HCT116 (cell line): Measurements from ENCODE around the gene HAGH. TPM values are rescaled to one million over a fixed set of nuclear protein-coding genes. Genes with fewer than 3 reads are reported as not detected.

Experiments used
- ATAC-seq: fragments of 200-7000 bp; cut with Tn5 transposase; 2 replicates; pipeline ENCODE4 v1.9.1; 2020; ENCODE audit warnings: mild to moderate bottlenecking, moderate library complexity
- BruUV-seq: library from RNA; stranded (reverse); fragments of 400-500 nt; replicated peaks from 2 replicates; lab custom pipeline; 2021; lab: Mats Ljungman, UMichigan
- CTCF ChIA-PET: fragments of 300-600 bp; sonication (Branson Sonifier 250); formaldehyde crosslinking; loops from one replicate; lab custom pipeline; 2021; ENCODE audit warnings: antibody characterized with exemption; lab: Charles Lee
- POLR2A ChIA-PET: fragments of 300-600, 350-600 bp; sonication (Branson Sonifier 250); formaldehyde crosslinking; loops from one replicate; lab custom pipeline; 2021; ENCODE audit warnings: antibody characterized with exemption; lab: Charles Lee
- RAD21 ChIA-PET, 2 experiments: fragments of 300-600 bp; sonication (Branson Sonifier 250); formaldehyde crosslinking; loops; one replicate each; lab custom pipeline; 2023; ENCODE audit warnings: low total read pairs in 2 of 2; ENCODE audit not compliant: uncharacterized antibody in 2 of 2, unreplicated experiment in 2 of 2, low non-redundant PET in 1 of 2; lab: Charles Lee
- DNase-seq: peaks from one replicate; pipeline ENCODE4 v3.0.0-alpha.2; 2010; ENCODE audit warnings: low read depth, low spot score
- H2AFZ ChIP-seq: fragments of 200-600 bp; shearing (Covaris generic), sonication (generic); 2 replicates; pipeline ENCODE4 v1.6.1; 2017; ENCODE audit warnings: low read depth, mixed run types, mixed read lengths, antibody characterized with exemption, low read length; ENCODE audit not compliant: poor library complexity, severe bottlenecking
- H3K27ac ChIP-seq: 2 replicates; pipeline ENCODE4 v1.5.1; 2012; ENCODE audit warnings: low read depth, low read length
- H3K27me3 ChIP-seq: fragments of 200-600 bp; sonication (generic); 2 replicates; pipeline ENCODE4 v1.6.1; 2016; ENCODE audit warnings: mixed run types, low read length, mixed read lengths; ENCODE audit not compliant: insufficient read depth
- H3K36me3 ChIP-seq, 2 experiments: fragments of 200-500 bp in 1 of 2; fragments of 200-600 bp in 1 of 2; sonication (Bioruptor generic) in 1 of 2; sonication (generic) in 1 of 2; 2 replicates each; pipeline versions ENCODE4 v1.5.1 to v1.6.1; 2014 to 2016; ENCODE audit warnings: low read length in 2 of 2, inconsistent platforms in 1 of 2, mixed read lengths in 1 of 2, mixed run types in 1 of 2; ENCODE audit not compliant: insufficient read depth in 2 of 2, control insufficient read depth in 1 of 2
- H3K4me1 ChIP-seq, 2 experiments: fragments of 200-600 bp in 1 of 2; sonication (generic) in 1 of 2; 2 replicates each; pipeline versions ENCODE4 v1.5.1 to v1.6.1; 2012 to 2017; ENCODE audit warnings: low read length in 2 of 2, inconsistent platforms in 1 of 2, mild to moderate bottlenecking in 1 of 2, mixed read lengths in 1 of 2, mixed run types in 1 of 2, moderate library complexity in 1 of 2; ENCODE audit not compliant: insufficient read depth in 2 of 2, control insufficient read depth in 1 of 2
- H3K4me2 ChIP-seq: fragments of 200-600 bp; sonication (generic); 2 replicates; pipeline ENCODE4 v1.6.1; 2017; ENCODE audit warnings: mixed run types, low read length, mixed read lengths
- H3K4me3 ChIP-seq, 2 experiments: fragments of 200-600 bp in 1 of 2; sonication (generic) in 1 of 2; replicated peaks in 1 of 2; 2 replicates each; pipeline ENCODE4 v1.5.1; 2011 to 2016; ENCODE audit warnings: low read length in 2 of 2, control low read depth in 1 of 2, low read depth in 1 of 2, mild to moderate bottlenecking in 1 of 2, mixed read lengths in 1 of 2, mixed run types in 1 of 2
- H3K79me2 ChIP-seq: fragments of 200-600 bp; sonication (generic); 2 replicates; pipeline ENCODE4 v1.6.1; 2017; ENCODE audit warnings: mild to moderate bottlenecking, mixed run types, low read length, moderate library complexity, mixed read lengths; ENCODE audit not compliant: insufficient read depth
- H3K9ac ChIP-seq: fragments of 200-600 bp; sonication (generic); 2 replicates; pipeline ENCODE4 v1.6.1; 2016; ENCODE audit warnings: low read length, mixed read lengths
- H3K9me2 ChIP-seq: fragments of 200-600 bp; sonication (generic), shearing (Covaris generic); 2 replicates; pipeline ENCODE4 v1.6.1; 2017; ENCODE audit warnings: mixed run types, mild to moderate bottlenecking, moderate library complexity; ENCODE audit not compliant: insufficient read depth
- H3K9me3 ChIP-seq, 2 experiments: fragments of 200-500 bp in 1 of 2; fragments of 200-600 bp in 1 of 2; sonication (Bioruptor generic) in 1 of 2; sonication (generic) in 1 of 2; 2 replicates each; pipeline ENCODE4 v1.6.1; 2014 to 2017; ENCODE audit warnings: low read length in 2 of 2, mixed read lengths in 2 of 2, inconsistent platforms in 1 of 2, low read depth in 1 of 2, mild to moderate bottlenecking in 1 of 2, mixed run types in 1 of 2, moderate library complexity in 1 of 2; ENCODE audit not compliant: control insufficient read depth in 1 of 2, insufficient read depth in 1 of 2
- H4K20me1 ChIP-seq: fragments of 200-600 bp; sonication (generic), shearing (Covaris generic); 2 replicates; pipeline ENCODE4 v1.6.1; 2017; ENCODE audit warnings: mixed run types, mild to moderate bottlenecking, moderate library complexity; ENCODE audit not compliant: insufficient read depth
- CEBPB ChIP-seq: IDR thresholded peaks from 2 replicates; pipeline ENCODE4 v1.6.1; 2012; ENCODE audit warnings: low read depth
- ELF1 ChIP-seq: IDR thresholded peaks from 2 replicates; pipeline ENCODE4 v1.6.1; 2012; ENCODE audit warnings: low read depth, borderline replicate concordance
- EZH2phosphoT487 ChIP-seq: fragments of 200-600 bp; IDR thresholded peaks from 2 replicates; pipeline ENCODE4 v1.6.1; 2018; ENCODE audit warnings: antibody characterized with exemption, borderline replicate concordance
- FOSL1 ChIP-seq: IDR thresholded peaks from 2 replicates; pipeline ENCODE4 v1.6.1; 2012; ENCODE audit warnings: low read depth
- POLR2A ChIP-seq: IDR thresholded peaks from 2 replicates; pipeline ENCODE4 v1.7.0; 2011; ENCODE audit warnings: borderline replicate concordance; ENCODE audit not compliant: insufficient read depth, insufficient read length; ENCODE audit errors: extremely low read depth
- RAD21 ChIP-seq: IDR thresholded peaks from 2 replicates; pipeline ENCODE4 v1.6.1; 2012; ENCODE audit warnings: low read depth, mild to moderate bottlenecking
- SIN3A ChIP-seq: IDR thresholded peaks from 2 replicates; pipeline ENCODE4 v1.6.1; 2012; ENCODE audit warnings: low read depth
- TCF7L2 ChIP-seq: IDR thresholded peaks from 2 replicates; pipeline ENCODE4 v1.7.0; 2011; ENCODE audit warnings: borderline replicate concordance, inconsistent platforms; ENCODE audit not compliant: insufficient read depth, insufficient read length; ENCODE audit errors: extremely low read depth
- YY1 ChIP-seq: IDR thresholded peaks from 2 replicates; pipeline ENCODE4 v1.6.1; 2011; ENCODE audit warnings: low read length, low read depth, moderate library complexity, mild to moderate bottlenecking; ENCODE audit not compliant: insufficient replicate concordance; ENCODE audit errors: extremely low read depth
- ZFX ChIP-seq: fragments of 450-650 bp; IDR thresholded peaks from 2 replicates; pipeline ENCODE4 v1.6.1; 2017
- intact Hi-C: fragments of 100-400 bp; cut with micrococcal nuclease; formaldehyde crosslinking; loops from 2 replicates; pipeline ENCODE4 v1.10.0; 2022
- total RNA-seq: library from RNA; stranded (reverse); gene quantifications from one replicate; pipeline ENCODE4 v1.2.1, GENCODE V29; 2021; ENCODE audit not compliant: unreplicated experiment
- TF ChIP-seq, protein P1 (sequence below): IDR thresholded peaks from 2 replicates; pipeline ENCODE4 v1.6.1; 2012; ENCODE audit warnings: low read depth
- TF ChIP-seq, protein P2 (sequence below), 3 experiments: fragments of 200-600 bp in 1 of 3; sonication (generic) in 1 of 3; IDR thresholded peaks in 2 of 3; conservative IDR thresholded peaks in 1 of 3; 2 replicates each; pipeline ENCODE4 v1.5.1; 2012 to 2017; ENCODE audit warnings: low read depth in 2 of 3, low read length in 2 of 3, antibody characterized with exemption in 1 of 3, borderline replicate concordance in 1 of 3, control low read depth in 1 of 3, mild to moderate bottlenecking in 1 of 3, mixed read lengths in 1 of 3, mixed run types in 1 of 3, moderate library complexity in 1 of 3; ENCODE audit not compliant: insufficient read depth in 1 of 3

HAGH gene
- total RNA-seq, 1 experiment from 2014 or later, result 39.1 TPM

DNA sequence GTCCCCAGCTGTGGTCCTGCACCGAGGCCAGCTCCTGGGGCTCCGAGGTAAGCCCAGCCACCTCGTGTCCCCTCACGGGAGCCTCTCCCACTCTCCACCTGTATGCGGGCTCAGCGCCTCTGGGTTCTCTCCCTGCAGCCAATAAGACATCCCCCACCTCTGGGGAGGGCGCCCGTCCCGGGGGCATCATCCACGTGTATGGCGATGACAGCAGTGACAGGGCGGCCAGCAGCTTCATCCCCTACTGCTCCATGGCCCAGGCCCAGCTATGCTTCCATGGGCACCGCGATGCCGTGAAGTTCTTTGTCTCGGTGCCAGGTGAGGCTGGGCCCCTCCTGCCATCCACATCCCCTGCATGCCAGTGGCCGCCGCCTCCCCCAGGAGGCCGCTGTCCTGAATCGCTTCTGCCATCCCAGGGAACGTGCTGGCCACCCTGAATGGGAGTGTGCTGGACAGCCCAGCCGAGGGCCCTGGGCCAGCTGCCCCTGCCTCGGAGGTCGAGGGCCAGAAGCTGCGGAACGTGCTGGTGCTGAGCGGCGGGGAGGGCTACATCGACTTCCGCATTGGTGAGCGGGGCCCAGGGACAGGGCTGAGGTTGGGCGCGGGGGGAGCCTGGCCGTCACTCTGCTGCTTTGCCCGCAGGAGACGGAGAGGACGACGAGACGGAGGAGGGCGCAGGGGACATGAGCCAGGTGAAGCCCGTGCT lies 58.4 kb downstream of the HAGH start:
- no peak overlapping the region for H3K9ac ChIP-seq
- H3K4me1 ChIP-seq, result peaks cover 12 to 25% of the 10 kb centered on the region in 2 experiments
- ATAC-seq (no peak), DNase-seq (no peak)
- BruUV-seq, result no TSS peak
- no peak overlapping the region for H2AFZ ChIP-seq
- H3K4me2 ChIP-seq, result no peak overlapping the region
- no peaks in the 10 kb centered on the region for H3K27me3 ChIP-seq
- H3K79me2 ChIP-seq, result peaks cover 30% of the 10 kb centered on the region
- ChIA-PET RAD21 (no interaction called here), CTCF (no interaction called here), POLR2A (no interaction called here)
- H3K36me3 ChIP-seq, result peaks cover 5 to 15% of the 10 kb centered on the region in 2 experiments; a peak in 3 of 4 replicates
- TF ChIP-seq ELF1 (no peak), POLR2A (no peak), TCF7L2 (no peak), SIN3A (no peak), YY1 (no peak), CEBPB (no peak), FOSL1 (no peak), ZFX (no peak), EZH2phosphoT487 (no peak), RAD21 (no peak)
- TF ChIP-seq, protein P1, sequence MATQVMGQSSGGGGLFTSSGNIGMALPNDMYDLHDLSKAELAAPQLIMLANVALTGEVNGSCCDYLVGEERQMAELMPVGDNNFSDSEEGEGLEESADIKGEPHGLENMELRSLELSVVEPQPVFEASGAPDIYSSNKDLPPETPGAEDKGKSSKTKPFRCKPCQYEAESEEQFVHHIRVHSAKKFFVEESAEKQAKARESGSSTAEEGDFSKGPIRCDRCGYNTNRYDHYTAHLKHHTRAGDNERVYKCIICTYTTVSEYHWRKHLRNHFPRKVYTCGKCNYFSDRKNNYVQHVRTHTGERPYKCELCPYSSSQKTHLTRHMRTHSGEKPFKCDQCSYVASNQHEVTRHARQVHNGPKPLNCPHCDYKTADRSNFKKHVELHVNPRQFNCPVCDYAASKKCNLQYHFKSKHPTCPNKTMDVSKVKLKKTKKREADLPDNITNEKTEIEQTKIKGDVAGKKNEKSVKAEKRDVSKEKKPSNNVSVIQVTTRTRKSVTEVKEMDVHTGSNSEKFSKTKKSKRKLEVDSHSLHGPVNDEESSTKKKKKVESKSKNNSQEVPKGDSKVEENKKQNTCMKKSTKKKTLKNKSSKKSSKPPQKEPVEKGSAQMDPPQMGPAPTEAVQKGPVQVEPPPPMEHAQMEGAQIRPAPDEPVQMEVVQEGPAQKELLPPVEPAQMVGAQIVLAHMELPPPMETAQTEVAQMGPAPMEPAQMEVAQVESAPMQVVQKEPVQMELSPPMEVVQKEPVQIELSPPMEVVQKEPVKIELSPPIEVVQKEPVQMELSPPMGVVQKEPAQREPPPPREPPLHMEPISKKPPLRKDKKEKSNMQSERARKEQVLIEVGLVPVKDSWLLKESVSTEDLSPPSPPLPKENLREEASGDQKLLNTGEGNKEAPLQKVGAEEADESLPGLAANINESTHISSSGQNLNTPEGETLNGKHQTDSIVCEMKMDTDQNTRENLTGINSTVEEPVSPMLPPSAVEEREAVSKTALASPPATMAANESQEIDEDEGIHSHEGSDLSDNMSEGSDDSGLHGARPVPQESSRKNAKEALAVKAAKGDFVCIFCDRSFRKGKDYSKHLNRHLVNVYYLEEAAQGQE, result no peak
- TF ChIP-seq, protein P2, sequence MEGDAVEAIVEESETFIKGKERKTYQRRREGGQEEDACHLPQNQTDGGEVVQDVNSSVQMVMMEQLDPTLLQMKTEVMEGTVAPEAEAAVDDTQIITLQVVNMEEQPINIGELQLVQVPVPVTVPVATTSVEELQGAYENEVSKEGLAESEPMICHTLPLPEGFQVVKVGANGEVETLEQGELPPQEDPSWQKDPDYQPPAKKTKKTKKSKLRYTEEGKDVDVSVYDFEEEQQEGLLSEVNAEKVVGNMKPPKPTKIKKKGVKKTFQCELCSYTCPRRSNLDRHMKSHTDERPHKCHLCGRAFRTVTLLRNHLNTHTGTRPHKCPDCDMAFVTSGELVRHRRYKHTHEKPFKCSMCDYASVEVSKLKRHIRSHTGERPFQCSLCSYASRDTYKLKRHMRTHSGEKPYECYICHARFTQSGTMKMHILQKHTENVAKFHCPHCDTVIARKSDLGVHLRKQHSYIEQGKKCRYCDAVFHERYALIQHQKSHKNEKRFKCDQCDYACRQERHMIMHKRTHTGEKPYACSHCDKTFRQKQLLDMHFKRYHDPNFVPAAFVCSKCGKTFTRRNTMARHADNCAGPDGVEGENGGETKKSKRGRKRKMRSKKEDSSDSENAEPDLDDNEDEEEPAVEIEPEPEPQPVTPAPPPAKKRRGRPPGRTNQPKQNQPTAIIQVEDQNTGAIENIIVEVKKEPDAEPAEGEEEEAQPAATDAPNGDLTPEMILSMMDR (IDR thresholded peaks at IDR 0.05 in 2 of 3, conservative IDR thresholded peaks at IDR 0.05 in 1 of 3; ENCODE audit: borderline replicate concordance in 1 of 3, insufficient read depth in 1 of 3, low read depth in 2 of 3, low read length in 2 of 3), result no peak
- no peaks in the 10 kb centered on the region for H3K9me3 ChIP-seq
- intact Hi-C loops, result no loop called here
- peaks cover 5% of the 10 kb centered on the region; the same call in 1 of the 2 replicates for H4K20me1 ChIP-seq
- H3K4me3 ChIP-seq, result no peak overlapping the region
- no peaks in the 10 kb centered on the region for H3K9me2 ChIP-seq
- no peak overlapping the region for H3K27ac ChIP-seq
